K562 (cell line): ENCODE data around the gene LIMS2. TPM values are rescaled to one million over a fixed set of nuclear protein-coding genes. Genes with fewer than 3 reads are reported as not detected.

Experiments used
- ATAC-seq: fragments of 200-7000 bp; cut with Tn5 transposase; 3 replicates; pipeline ENCODE4 v1.9.1; 2020; ENCODE audit warnings: moderate library complexity
- BruUV-seq: library from RNA; stranded (reverse); fragments of 400-500 nt; replicated peaks from 2 replicates; lab custom pipeline; 2021; lab: Mats Ljungman, UMichigan
- CTCF ChIA-PET: fragments of 300-600 bp; formaldehyde crosslinking; extraction: SDS; loops from one replicate; lab custom pipeline; 2021; ENCODE audit warnings: low intra/inter-chr PET ratio; lab: Yijun Ruan, JAX
- POLR2A ChIA-PET: fragments of 300-600, 350-650 bp; sonication (Branson Sonifier 250); formaldehyde crosslinking; extraction: SDS; loops from one replicate; lab custom pipeline; 2021; ENCODE audit warnings: antibody characterized with exemption, inconsistent platforms; lab: Yijun Ruan, JAX
- DNase-seq, 4 experiments: peaks; one replicate each; pipeline versions ENCODE4 v3.0.0 to v3.0.0-alpha.2; 2011 to 2018; ENCODE audit warnings: low spot score in 3 of 4, mixed read lengths in 3 of 4; ENCODE audit errors: extremely low read depth in 1 of 4
- FAIRE-seq: peaks from 2 replicates; lab custom pipeline; 2011; peaks lifted over from hg19 to GRCh38; lab: Jason Lieb, UNC
- H2AFZ ChIP-seq: 2 replicates; pipeline ENCODE4 v1.6.0; 2011; ENCODE audit warnings: low read depth, low read length, control low read depth, inconsistent platforms
- H3K27ac ChIP-seq: fragments of 200-600 bp; 3 replicates; pipeline ENCODE4 v1.8.0; 2011; ENCODE audit warnings: low read depth, mild to moderate bottlenecking, control low read depth, inconsistent platforms, low read length, moderate library complexity, mixed read lengths; ENCODE audit errors: extremely low read depth
- H3K27me3 ChIP-seq, 2 experiments: fragments of 300-600 bp in 1 of 2; 2 replicates in 1 of 2; 3 replicates in 1 of 2; pipeline versions ENCODE4 v1.6.0 to v1.8.0; 2011; ENCODE audit warnings: inconsistent platforms in 2 of 2, low read length in 2 of 2, mild to moderate bottlenecking in 1 of 2, mixed read lengths in 1 of 2, moderate library complexity in 1 of 2; ENCODE audit not compliant: control insufficient read depth in 2 of 2, insufficient read depth in 2 of 2
- H3K36me3 ChIP-seq: fragments of 300-600 bp; 3 replicates; pipeline ENCODE4 v1.8.0; 2011; ENCODE audit warnings: mild to moderate bottlenecking, low read length, inconsistent platforms; ENCODE audit not compliant: control insufficient read depth, insufficient read depth
- H3K4me1 ChIP-seq, 2 experiments: fragments of 200-600 bp in 1 of 2; replicated peaks in 1 of 2; 2 replicates in 1 of 2; 3 replicates in 1 of 2; pipeline versions ENCODE4 v1.5.1 to v1.8.0; 2011; ENCODE audit warnings: inconsistent platforms in 2 of 2, low read length in 2 of 2, mild to moderate bottlenecking in 1 of 2, mixed read lengths in 1 of 2, moderate library complexity in 1 of 2; ENCODE audit not compliant: control insufficient read depth in 2 of 2, insufficient read depth in 2 of 2
- H3K4me2 ChIP-seq: 2 replicates; pipeline ENCODE4 v1.6.1; 2011; ENCODE audit warnings: low read length, control low read depth, inconsistent platforms, mixed read lengths; ENCODE audit not compliant: insufficient read depth
- H3K4me3 ChIP-seq: fragments of 200-600 bp; sonication (generic), shearing (Covaris generic); 2 replicates; pipeline ENCODE4 v1.5.1; 2016; ENCODE audit warnings: control low read depth, inconsistent platforms
- H3K79me2 ChIP-seq: fragments of 200-600 bp; 3 replicates; pipeline ENCODE4 v1.8.0; 2011; ENCODE audit warnings: low read length, inconsistent platforms; ENCODE audit not compliant: control insufficient read depth, insufficient read depth
- H3K9ac ChIP-seq, 2 experiments: 2 replicates each; pipeline versions ENCODE4 v1.6.0 to v1.6.1; 2011; ENCODE audit warnings: low read depth in 2 of 2, low read length in 2 of 2, control low read depth in 1 of 2, inconsistent platforms in 1 of 2, mild to moderate bottlenecking in 1 of 2, mixed read lengths in 1 of 2; ENCODE audit not compliant: insufficient read depth in 1 of 2
- H3K9me1 ChIP-seq: one replicate; pipeline ENCODE4 v1.6.0; 2011; ENCODE audit warnings: inconsistent platforms, mild to moderate bottlenecking, low read length, moderate library complexity; ENCODE audit not compliant: control insufficient read depth, insufficient read depth
- H3K9me3 ChIP-seq: replicated peaks from 2 replicates; pipeline ENCODE4 v1.5.1; 2011; ENCODE audit warnings: low read depth, low read length, inconsistent platforms; ENCODE audit not compliant: control insufficient read depth, insufficient read depth
- H4K20me1 ChIP-seq: replicated peaks from 2 replicates; pipeline ENCODE4 v1.6.1; 2011; ENCODE audit warnings: low read length, inconsistent platforms, mixed read lengths; ENCODE audit not compliant: control insufficient read depth, insufficient read depth
- CHAMP1 ChIP-seq: fragments of 450-650 bp; IDR thresholded peaks from 2 replicates; pipeline ENCODE4 v1.6.1; 2016; ENCODE audit warnings: mild to moderate bottlenecking
- DLX4 ChIP-seq: fragments of 250-450 bp; sonication (Bioruptor Pico); IDR thresholded peaks from 2 replicates; pipeline ENCODE4 v1.6.1; 2021; ENCODE audit warnings: mild to moderate bottlenecking
- ELF1 ChIP-seq: fragments of 200-800 bp; sonication (Bioruptor generic); IDR thresholded peaks from 2 replicates; pipeline ENCODE4 v1.6.1; 2016; ENCODE audit warnings: missing genetic modification characterization, missing compliant biosample characterization
- ETS2 ChIP-seq: IDR thresholded peaks from 2 replicates; pipeline ENCODE4 v1.6.1; 2016; ENCODE audit warnings: borderline replicate concordance, missing genetic modification characterization, mild to moderate bottlenecking, moderate library complexity, missing compliant biosample characterization; ENCODE audit not compliant: poor library complexity, severe bottlenecking
- GTF2A2 ChIP-seq: IDR thresholded peaks from 2 replicates; pipeline ENCODE4 v1.6.1; 2016; ENCODE audit warnings: mild to moderate bottlenecking, missing genetic modification characterization, missing compliant biosample characterization
- IRF9 ChIP-seq: fragments of 450-650 bp; IDR thresholded peaks from 2 replicates; pipeline ENCODE4 v1.6.1; 2016; ENCODE audit warnings: missing biosample characterization, missing genetic modification characterization
- KDM1A ChIP-seq, 2 experiments: fragments of 450-650 bp; IDR thresholded peaks; 2 replicates each; pipeline ENCODE4 v1.6.1; 2016; ENCODE audit warnings: mild to moderate bottlenecking in 2 of 2
- MAFF ChIP-seq: IDR thresholded peaks from 2 replicates; pipeline ENCODE4 v1.6.1; 2012; ENCODE audit warnings: low read length, improper control_type of control experiment
- SAP30 ChIP-seq: fragments of 200-600 bp; sonication (generic); IDR thresholded peaks from 2 replicates; pipeline ENCODE4 v1.6.1; 2012; ENCODE audit warnings: borderline replicate concordance, low read depth, mild to moderate bottlenecking, moderate library complexity, low read length, control low read depth, inconsistent platforms; ENCODE audit not compliant: insufficient read depth, poor library complexity, severe bottlenecking
- ZNF140 ChIP-seq: fragments of 250-450 bp; sonication (Bioruptor Pico); IDR thresholded peaks from 2 replicates; pipeline ENCODE4 v1.8.0; 2021; ENCODE audit warnings: moderate library complexity, mild to moderate bottlenecking, inconsistent platforms
- ZNF224 ChIP-seq: sonication (generic); formaldehyde crosslinking; IDR thresholded peaks from 2 replicates; pipeline ENCODE4 v1.8.0; 2022; ENCODE audit warnings: mild to moderate bottlenecking, missing genetic modification reagents
- ZNF384 ChIP-seq: IDR thresholded peaks from 2 replicates; pipeline ENCODE4 v1.6.1; 2012; ENCODE audit warnings: low read depth, low read length, improper control_type of control experiment
- ZNF431 ChIP-seq: sonication (generic); formaldehyde crosslinking; IDR thresholded peaks from 2 replicates; pipeline ENCODE4 v1.8.0; 2022; ENCODE audit warnings: mild to moderate bottlenecking, missing genetic modification reagents
- WGBS: fragments of 100-300 bp; shearing (Covaris generic); methylation state at CpG from one replicate; pipeline ENCODE4 v1.1.6; 2016; ENCODE audit warnings: low coverage, mixed read lengths; ENCODE audit not compliant: insufficient coverage; ENCODE audit errors: missing lambda C conversion rate; 5-methylcytosine and 5-hydroxymethylcytosine counted together
- in situ Hi-C: fragments of 300-500 bp; cut with MboI; formaldehyde crosslinking; loops from 4 replicates; pipeline ENCODE4 v1.15.0; 2018; ENCODE audit warnings: inconsistent platforms, mixed read lengths
- intact Hi-C: fragments of 100-400 bp; cut with micrococcal nuclease; formaldehyde crosslinking; loops from 2 replicates; pipeline ENCODE4 v1.14.2; 2022
- polyA plus RNA-seq, 8 experiments: library from polyadenylated mRNA; depleted of rRNA in 4 of 8; stranded (reverse) in 5 of 8; unstranded in 3 of 8; fragments of >200 nt; fragmentation: Nextera tagmentation in 2 of 8; fragmentation: Illumina TruSeq in 1 of 8; extraction: Ambion mirVana in 2 of 8; extraction: Trizol in 1 of 8; gene quantifications; 2 replicates each; pipeline versions ENCODE4 v1.2.1 to v1.2.3, GENCODE V29; 2011 to 2014; ENCODE audit warnings: inconsistent platforms in 1 of 8, missing spikeins in 1 of 8
- total RNA-seq, 7 experiments: library from RNA; depleted of rRNA in 6 of 7; stranded (reverse); fragments of >200 nt in 6 of 7; fragmentation: Illumina TruSeq in 2 of 7; extraction: Trizol in 2 of 7; gene quantifications; 2 replicates each; pipeline versions ENCODE4 v1.2.1 to v1.2.3, GENCODE V29; 2011 to 2021; ENCODE audit warnings: low replicate concordance in 1 of 7

Gene LIMS2
- total and polyA plus RNA-seq, 9 of the 15 experiments (the other 6 are each of a cell fraction or from before 2014, with no cell fraction given) = 0.04 to 0.22 TPM; not detected in 7

- H3K9me1 ChIP-seq = no peaks in the 10 kb centered on the region
- ChIA-PET POLR2A (interaction anchor here (0.6 kb wide), 1 partner anchor 63 kb away, joined by 3 read pairs; no protein-coding TSS in a partner anchor), CTCF (no interaction called here)
- intact Hi-C loops = no loop called here
- BruUV-seq = no TSS peak
- 6% methylated on average over 17 of the region's 24 CpGs for WGBS
- H3K27ac ChIP-seq = no peak overlapping the region
- no peak overlapping the region for H3K4me2 ChIP-seq
- peaks cover 13% of the 10 kb centered on the region; the same call in 1 of the 2 replicates for H4K20me1 ChIP-seq
- TF ChIP-seq ZNF140 (CRISPR knock-in tag) = no peak
- no peak for TF ChIP-seq SAP30
- TF ChIP-seq DLX4 (CRISPR knock-in tag) = no peak
- no peak for TF ChIP-seq GTF2A2 (tag)
- TF ChIP-seq ETS2 = no peak
- no peak for TF ChIP-seq KDM1A (IDR thresholded peaks at IDR 0.05)
- no peak for TF ChIP-seq CHAMP1
- no peak for TF ChIP-seq IRF9
- TF ChIP-seq ZNF431 = no peak
- no peak for TF ChIP-seq MAFF
- no peak for TF ChIP-seq ZNF384
- no peak for TF ChIP-seq ZNF224
- no peak for TF ChIP-seq ELF1 (tag)
- H3K9ac ChIP-seq = no peak overlapping the region; a peak in 1 of 4 replicates
- no peaks in the 10 kb centered on the region for H3K9me3 ChIP-seq
- FAIRE-seq (no peak), ATAC-seq (no peak), DNase-seq (no peak)
- H3K4me1 ChIP-seq = peaks cover 0 to 27% of the 10 kb centered on the region in 2 experiments; a peak in 1 of 5 replicates
- no peaks in the 10 kb centered on the region for H3K79me2 ChIP-seq
- H3K4me3 ChIP-seq = no peak overlapping the region
- in situ Hi-C loops = no loop called here
- H3K27me3 ChIP-seq = peaks cover 56 to 86% of the 10 kb centered on the region in 2 experiments
- H3K36me3 ChIP-seq = no peaks in the 10 kb centered on the region
- H2AFZ ChIP-seq = no peak overlapping the region
These were observed 21.1 kb downstream of the LIMS2 start for GRCh38 chr2:127654084-127654837.
